Measurements from ENCODE around the gene TBC1D3G.
"Not testable (repeated sequence)": the region's sequence is repeated elsewhere in the genome, so short reads cannot be mapped to it uniquely, and the experiment has no call there.

TBC1D3G gene

GRCh38 chr17:36295161-36295560 lies 28.5 kb upstream of the TBC1D3G start:
- not testable (repeated sequence) for H3K27me3 ChIP-seq (ENCODE audit: control insufficient read depth in 1 of 2, insufficient read depth in 1 of 2, low read length in 2 of 2); H3K4me3 ChIP-seq (ENCODE audit: insufficient read depth in 1 of 2, low read depth in 1 of 2, low read length in 2 of 2); H3K27ac ChIP-seq (ENCODE audit: low read length, poor library complexity, severe bottlenecking); H3K4me2 ChIP-seq (ENCODE audit: low read length, poor library complexity, severe bottlenecking); H4K8ac ChIP-seq (ENCODE audit: low read length); H3K9ac ChIP-seq (ENCODE audit: low read length); H2BK120ac ChIP-seq (ENCODE audit: low read depth, low read length); H3K4ac ChIP-seq (ENCODE audit: low read depth in 1 of 2, low read length in 2 of 2); H3K36me3 ChIP-seq (ENCODE audit: control insufficient read depth in 1 of 2, insufficient read depth in 2 of 2, low read depth in 1 of 2, low read length in 2 of 2); H4K91ac ChIP-seq (ENCODE audit: low read length); H3K9me3 ChIP-seq (ENCODE audit: control insufficient read depth, low read length); H2AFZ ChIP-seq (ENCODE audit: low read depth, low read length); H3K4me1 ChIP-seq (ENCODE audit: control insufficient read depth, insufficient read depth, low read depth, low read length); H3K18ac ChIP-seq (ENCODE audit: low read depth in 1 of 2, low read length in 2 of 2); H2BK5ac ChIP-seq (ENCODE audit: low read depth, low read length, poor library complexity, severe bottlenecking); H2BK12ac ChIP-seq (ENCODE audit: low read length in 2 of 2); H2BK15ac ChIP-seq (ENCODE audit: low read depth, poor library complexity, severe bottlenecking); H2AK5ac ChIP-seq (ENCODE audit: low read length, severe bottlenecking); H3K14ac ChIP-seq (ENCODE audit: low read length in 2 of 2); H3K79me1 ChIP-seq (replicated peaks; ENCODE audit: low read length, poor library complexity, severe bottlenecking); DNase-seq; H3K23ac ChIP-seq (ENCODE audit: low read length in 2 of 2)
- WGBS: no CpG with 5 or more reads among the region's 1 CpG

DNA sequence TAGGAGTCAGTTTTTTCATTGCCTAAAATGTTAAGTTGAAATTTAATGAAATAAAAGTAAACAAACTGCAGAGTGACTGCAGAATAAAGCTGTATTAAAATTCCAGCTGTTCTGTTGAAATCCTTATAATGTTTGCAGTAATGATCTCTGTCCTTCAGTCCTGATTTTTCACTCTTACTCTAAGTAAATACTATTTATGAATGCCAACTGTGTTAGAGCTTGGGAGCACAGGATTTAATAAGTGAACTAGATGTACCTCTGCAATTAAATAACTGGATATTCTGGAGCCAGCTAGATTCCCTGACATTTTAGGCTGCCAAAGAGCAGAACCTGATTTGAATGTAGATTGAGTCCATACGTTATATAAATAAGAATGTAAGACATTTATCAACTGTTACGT lies 7.9 kb upstream of the TBC1D3G start:
- H3K27ac ChIP-seq (ENCODE audit: low read length, poor library complexity, severe bottlenecking); H2AFZ ChIP-seq (ENCODE audit: low read depth, low read length); H3K79me1 ChIP-seq (replicated peaks; ENCODE audit: low read length, poor library complexity, severe bottlenecking); H2BK15ac ChIP-seq (ENCODE audit: low read depth, poor library complexity, severe bottlenecking); H3K9me3 ChIP-seq (ENCODE audit: control insufficient read depth, low read length); H3K18ac ChIP-seq (ENCODE audit: low read depth in 1 of 2, low read length in 2 of 2); H4K91ac ChIP-seq (ENCODE audit: low read length); H3K36me3 ChIP-seq (ENCODE audit: control insufficient read depth in 1 of 2, insufficient read depth in 2 of 2, low read depth in 1 of 2, low read length in 2 of 2); H4K8ac ChIP-seq (ENCODE audit: low read length); H3K14ac ChIP-seq (ENCODE audit: low read length in 2 of 2); H3K23ac ChIP-seq (ENCODE audit: low read length in 2 of 2); H3K4me1 ChIP-seq (ENCODE audit: control insufficient read depth, insufficient read depth, low read depth, low read length); DNase-seq; H2BK120ac ChIP-seq (ENCODE audit: low read depth, low read length); H3K9ac ChIP-seq (ENCODE audit: low read length); H3K4me2 ChIP-seq (ENCODE audit: low read length, poor library complexity, severe bottlenecking); H2BK12ac ChIP-seq (ENCODE audit: low read length in 2 of 2); H2BK5ac ChIP-seq (ENCODE audit: low read depth, low read length, poor library complexity, severe bottlenecking); H2AK5ac ChIP-seq (ENCODE audit: low read length, severe bottlenecking); H3K27me3 ChIP-seq (ENCODE audit: control insufficient read depth in 1 of 2, insufficient read depth in 1 of 2, low read length in 2 of 2); H3K4me3 ChIP-seq (ENCODE audit: insufficient read depth in 1 of 2, low read depth in 1 of 2, low read length in 2 of 2); H3K4ac ChIP-seq (ENCODE audit: low read depth in 1 of 2, low read length in 2 of 2): not testable (repeated sequence)
- WGBS: no CpG with 5 or more reads among the region's 2 CpGs

- WGBS: no CpG with 5 or more reads among the region's 6 CpGs
- not testable (repeated sequence) for H2AFZ ChIP-seq (ENCODE audit: low read depth, low read length)
Measured at GRCh38 chr17:36362496-36362895, 38.8 kb downstream of the TBC1D3G start.

DNA sequence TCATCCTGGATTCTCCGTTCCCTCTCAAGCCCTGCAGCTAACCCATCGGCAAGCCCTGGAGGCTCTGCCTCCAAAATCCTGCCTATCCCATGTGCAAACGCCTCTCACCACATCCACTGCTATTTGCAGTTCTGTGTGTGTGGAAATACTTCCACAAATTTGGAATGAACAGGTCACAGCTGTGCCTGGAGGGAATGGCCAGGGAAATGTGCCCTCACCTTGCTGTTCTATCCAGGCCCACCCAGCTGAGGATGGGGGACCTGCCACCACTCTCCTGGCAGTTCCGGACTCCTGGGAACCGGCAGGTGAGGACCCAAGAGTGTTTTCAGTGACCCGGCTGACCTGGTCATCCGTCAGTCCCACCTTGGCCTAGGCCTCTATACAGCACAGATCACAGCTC lies 52.3 kb downstream of the TBC1D3G start:
- H2BK5ac ChIP-seq (ENCODE audit: low read depth, low read length, poor library complexity, severe bottlenecking); H3K4me2 ChIP-seq (ENCODE audit: low read length, poor library complexity, severe bottlenecking); DNase-seq; H4K8ac ChIP-seq (ENCODE audit: low read length); H3K9me3 ChIP-seq (ENCODE audit: control insufficient read depth, low read length); H3K79me1 ChIP-seq (replicated peaks; ENCODE audit: low read length, poor library complexity, severe bottlenecking); H3K18ac ChIP-seq (ENCODE audit: low read depth in 1 of 2, low read length in 2 of 2); H3K14ac ChIP-seq (ENCODE audit: low read length in 2 of 2); H3K9ac ChIP-seq (ENCODE audit: low read length); H4K91ac ChIP-seq (ENCODE audit: low read length); H2AK5ac ChIP-seq (ENCODE audit: low read length, severe bottlenecking); H2BK15ac ChIP-seq (ENCODE audit: low read depth, poor library complexity, severe bottlenecking); H3K27me3 ChIP-seq (ENCODE audit: control insufficient read depth in 1 of 2, insufficient read depth in 1 of 2, low read length in 2 of 2); H3K36me3 ChIP-seq (ENCODE audit: control insufficient read depth in 1 of 2, insufficient read depth in 2 of 2, low read depth in 1 of 2, low read length in 2 of 2); H2BK120ac ChIP-seq (ENCODE audit: low read depth, low read length); H3K23ac ChIP-seq (ENCODE audit: low read length in 2 of 2); H3K4ac ChIP-seq (ENCODE audit: low read depth in 1 of 2, low read length in 2 of 2); H2BK12ac ChIP-seq (ENCODE audit: low read length in 2 of 2); H3K4me3 ChIP-seq (ENCODE audit: insufficient read depth in 1 of 2, low read depth in 1 of 2, low read length in 2 of 2); H3K27ac ChIP-seq (ENCODE audit: low read length, poor library complexity, severe bottlenecking); H2AFZ ChIP-seq (ENCODE audit: low read depth, low read length); H3K4me1 ChIP-seq (ENCODE audit: control insufficient read depth, insufficient read depth, low read depth, low read length): not testable (repeated sequence)
- WGBS: no CpG with 5 or more reads among the region's 7 CpGs

More at GRCh38 chr17:36362496-36362895, 38.8 kb downstream of the TBC1D3G start:
- not testable (repeated sequence) for H4K8ac ChIP-seq (ENCODE audit: low read length); H3K9ac ChIP-seq (ENCODE audit: low read length); H2BK5ac ChIP-seq (ENCODE audit: low read depth, low read length, poor library complexity, severe bottlenecking); DNase-seq; H2BK120ac ChIP-seq (ENCODE audit: low read depth, low read length); H2AK5ac ChIP-seq (ENCODE audit: low read length, severe bottlenecking); H3K18ac ChIP-seq (ENCODE audit: low read depth in 1 of 2, low read length in 2 of 2); H3K36me3 ChIP-seq (ENCODE audit: control insufficient read depth in 1 of 2, insufficient read depth in 2 of 2, low read depth in 1 of 2, low read length in 2 of 2); H2BK12ac ChIP-seq (ENCODE audit: low read length in 2 of 2); H3K27me3 ChIP-seq (ENCODE audit: control insufficient read depth in 1 of 2, insufficient read depth in 1 of 2, low read length in 2 of 2); H2BK15ac ChIP-seq (ENCODE audit: low read depth, poor library complexity, severe bottlenecking); H3K79me1 ChIP-seq (replicated peaks; ENCODE audit: low read length, poor library complexity, severe bottlenecking); H3K4me2 ChIP-seq (ENCODE audit: low read length, poor library complexity, severe bottlenecking); H3K23ac ChIP-seq (ENCODE audit: low read length in 2 of 2); H3K14ac ChIP-seq (ENCODE audit: low read length in 2 of 2); H3K9me3 ChIP-seq (ENCODE audit: control insufficient read depth, low read length); H3K4me3 ChIP-seq (ENCODE audit: insufficient read depth in 1 of 2, low read depth in 1 of 2, low read length in 2 of 2); H3K4me1 ChIP-seq (ENCODE audit: control insufficient read depth, insufficient read depth, low read depth, low read length); H4K91ac ChIP-seq (ENCODE audit: low read length); H3K4ac ChIP-seq (ENCODE audit: low read depth in 1 of 2, low read length in 2 of 2); H3K27ac ChIP-seq (ENCODE audit: low read length, poor library complexity, severe bottlenecking)
